Heart left ventricle (tissue), 16 donors: ENCODE data around the gene DGKA. TPM values are rescaled to one million over a fixed set of nuclear protein-coding genes. Genes with fewer than 3 reads are reported as not detected.
A peak's percentile ranks its signal among the peaks of the same experiment; 100 is the strongest.

Experiments used
- ATAC-seq, 4 donors: fragments of 200-7000 bp; cut with Tn5 transposase; one replicate each; pipeline ENCODE4 v1.9.1; 2020 to 2022; ENCODE audit warnings: moderate library complexity in 4 of 4, mild to moderate bottlenecking in 3 of 4, moderate number of reproducible peaks in 1 of 4
- DNase-seq, 5 donors: peaks; one replicate each; pipeline ENCODE4 v3.0.0-alpha.2; 2020
- H3K27ac ChIP-seq, 12 donors: fragments of 200-600 bp; sonication (generic) in 4 of 12; one replicate each; pipeline versions ENCODE4 v1.5.0 to v1.8.0; 2016 to 2022; ENCODE audit warnings: mild to moderate bottlenecking in 2 of 12
- H3K27me3 ChIP-seq, 9 donors: fragments of 200-600 bp; sonication (generic) in 2 of 9; one replicate each; pipeline versions ENCODE4 v1.5.1 to v1.8.0; 2016 to 2022; ENCODE audit warnings: mild to moderate bottlenecking in 3 of 9
- H3K36me3 ChIP-seq, 9 donors: fragments of 200-600 bp; sonication (generic) in 2 of 9; one replicate each; pipeline versions ENCODE4 v1.5.0 to v1.8.0; 2018 to 2022; ENCODE audit warnings: mild to moderate bottlenecking in 2 of 9
- H3K4me1 ChIP-seq, 12 donors: fragments of 200-600 bp; sonication (generic) in 4 of 12; one replicate each; pipeline versions ENCODE4 v1.5.0 to v1.8.0; 2016 to 2022; ENCODE audit warnings: mild to moderate bottlenecking in 3 of 12
- H3K4me3 ChIP-seq, 12 donors: fragments of 200-600 bp; sonication (generic) in 4 of 12; one replicate each; pipeline versions ENCODE4 v1.5.0 to v1.8.0; 2017 to 2022; ENCODE audit warnings: mild to moderate bottlenecking in 9 of 12, moderate library complexity in 4 of 12
- H3K9me3 ChIP-seq, 12 donors: fragments of 200-600 bp; sonication (generic) in 4 of 12; one replicate each; pipeline versions ENCODE4 v1.5.0 to v1.8.0; 2016 to 2022; ENCODE audit warnings: mild to moderate bottlenecking in 1 of 12
- CTCF ChIP-seq, 12 donors: fragments of 200-600 bp; sonication (generic) in 4 of 12; IDR thresholded peaks; one replicate each; pipeline versions ENCODE4 v1.5.0 to v1.8.0; 2018 to 2022; ENCODE audit warnings: antibody characterized with exemption in 12 of 12, mild to moderate bottlenecking in 5 of 12
- POLR2A ChIP-seq, 2 donors: fragments of 450-650 bp; IDR thresholded peaks; one replicate each; pipeline ENCODE4 v1.6.1; 2017; ENCODE audit warnings: antibody characterized with exemption in 2 of 2, mild to moderate bottlenecking in 2 of 2, moderate library complexity in 2 of 2
- WGBS, 4 donors: extraction: QIAGEN DNeasy Blood & Tissue Kit in 2 of 4; methylation state at CpG; one replicate each; pipeline versions ENCODE4 v1.1.5 to v1.1.7; 2013 to 2018; 5-methylcytosine and 5-hydroxymethylcytosine counted together
- intact Hi-C, 10 donors: fragments of 100-400 bp; cut with DNase I; formaldehyde crosslinking; loops; one replicate each; pipeline versions ENCODE4 v1.11.1 to v1.14.2; 2022
- polyA plus RNA-seq, 2 donors: library from polyadenylated mRNA; stranded (reverse); fragments of 200-250 nt; gene quantifications; one replicate each; pipeline ENCODE4 v1.2.3, GENCODE V29; 2013
- total RNA-seq, 9 donors: library from RNA; depleted of rRNA in 2 of 9; stranded (reverse); fragments of >200 nt in 2 of 9; fragmentation: NEBNext Ultra II Directional in 3 of 9; extraction: Animal tissue kit (Norgen Biotek cat#: 25700) in 3 of 9; gene quantifications; one replicate each; pipeline versions ENCODE4 v1.1.0 to v1.2.4, GENCODE V29; 2016 to 2023
- donor health status: ischemic (EF 13 %, LVEDD 7.1; RV severe dilation, severe dysfunction).
- donor health status: healthy with polysubstance abuse.
- donor health status: DM: no; HTN: yes; CAD: no.
- donor health status: DM: no; HTN: no; CAD: no.
- donor health status: ischemic (EF 25% LVEDD 6.9; RV normal size, moderate dysfunction).
- donor health status: ischemic (EF 25% LVEDD 5.7; RV mildly dilated, moderate dysfunction).
- donor health status: healthy.
- donor health status: DM: yes; HTN: yes; CAD: no.
- donor health status: ischemic (EF 35%, LVEDD 5.7; RV mildly dilated, moderate dysfunction).
- donor health status: nonischemic (EF 11% LVEDD 7.7; RV severe dilation, severe dysfunction).
- donor health status: DM: yes; HTN: yes; CAD: no.
- donor health status: PGD.
- donor health status: ischemic (EF 29% LVEDD 5.4; RV normal size, mild dysfunction).
- donor health status: nonischemic (EF 23%, LVEDD 6.1; RV moderate dilation, normal function).

The DGKA gene
- total and polyA plus RNA-seq, 11 donors, result 5.3 to 27.8 (median 7.8) TPM

- ATAC-seq (no peak), DNase-seq (no peak)
- 69 to 80% (median 72%) methylated on average over 2 of the region's 2 CpGs for WGBS, 4 donors
- no peaks in the 10 kb centered on the region for H3K4me1 ChIP-seq
- intact Hi-C loops, result no loop called here
- no peak for TF ChIP-seq CTCF (IDR thresholded peaks at IDR 0.05)
- no peaks in the 10 kb centered on the region for H3K27me3 ChIP-seq
- no peaks in the 10 kb centered on the region for H3K9me3 ChIP-seq
- no peak overlapping the region for H3K27ac ChIP-seq
- H3K4me3 ChIP-seq, result no peak overlapping the region
- peaks cover 0 to 33% (median 20%) of the 10 kb centered on the region in 9 donors for H3K36me3 ChIP-seq
These were observed 31.9 kb upstream of the DGKA start for GRCh38 chr12:55899082-55899481.

- no peaks in the 10 kb centered on the region for H3K9me3 ChIP-seq
- intact Hi-C loops, result no loop called here
These were observed 29.0 kb upstream of the DGKA start for GRCh38 chr12:55901881-55902490.

GRCh38 chr12:55906056-55906455 is 24.9 kb upstream of the DGKA start:
- peaks cover 0 to 29% (median 20%) of the 10 kb centered on the region in 9 donors for H3K36me3 ChIP-seq
- ATAC-seq (no peak), DNase-seq (no peak)
- no peak overlapping the region for H3K27ac ChIP-seq
- H3K4me3 ChIP-seq, result no peak overlapping the region
- WGBS, 4 donors, result 84 to 96% (median 89%) methylated on average over 1 of the region's 1 CpG
- intact Hi-C loops, result no loop called here
- H3K9me3 ChIP-seq, result no peaks in the 10 kb centered on the region
- TF ChIP-seq POLR2A (IDR thresholded peaks at IDR 0.05) (no peak), CTCF (IDR thresholded peaks at IDR 0.05) (no peak)
- H3K4me1 ChIP-seq, result peaks cover 0 to 15% (median 7%) of the 10 kb centered on the region in 12 donors
- no peaks in the 10 kb centered on the region for H3K27me3 ChIP-seq

More at GRCh38 chr12:55901881-55902490, 29.0 kb upstream of the DGKA start:
- Histone ChIP-seq H3K36me3 (peaks cover 0 to 33% (median 20%) of the 10 kb centered on the region in 9 donors), H3K4me1 (no peaks in the 10 kb centered on the region), H3K4me3 (no peak overlapping the region), H3K27ac (no peak overlapping the region), H3K27me3 (no peaks in the 10 kb centered on the region)
- ATAC-seq (no peak), DNase-seq (no peak)
- TF ChIP-seq CTCF (IDR thresholded peaks at IDR 0.05) (no peak), POLR2A (IDR thresholded peaks at IDR 0.05) (no peak)
- WGBS, 4 donors, result 88 to 92% (median 90%) methylated on average over 7 of the region's 7 CpGs

- Histone ChIP-seq H3K4me3 (no peak overlapping the region), H3K27ac (peak overlapping the region in 5 of 12 donors; percentile 25 to 59 (median 50)), H3K9me3 (no peaks in the 10 kb centered on the region), H3K27me3 (no peaks in the 10 kb centered on the region), H3K36me3 (peaks cover 0 to 18% (median 6%) of the 10 kb centered on the region in 9 donors), H3K4me1 (peaks cover 0 to 27% (median 7%) of the 10 kb centered on the region in 12 donors)
- WGBS, 4 donors, result 58 to 64% (median 61%) methylated on average over 8 of the region's 8 CpGs
- DNase-seq (no peak), ATAC-seq (no peak)
- intact Hi-C loops, result loop anchor here in 1 of 10 donors (1.0 kb wide), 1 partner anchor 16 kb away; no protein-coding TSS in a partner anchor
- TF ChIP-seq POLR2A (IDR thresholded peaks at IDR 0.05) (no peak), CTCF (IDR thresholded peaks at IDR 0.05) (no peak)
These were observed 22.0 kb upstream of the DGKA start for GRCh38 chr12:55908726-55909512.
